Activated naive CD4-positive, alpha-beta T cell treated with anti-CD3 and anti-CD28 coated beads, Interleukin-2, amount 10 ng/mL, durations not matched to agents 5 hours and 36 hours (primary cell): Measurements from ENCODE around the gene CD200R1L. TPM values are rescaled to one million over a fixed set of nuclear protein-coding genes. Genes with fewer than 3 reads are reported as not detected.

Experiments used
- total RNA-seq, 2 experiments: library from RNA; stranded (reverse); gene quantifications; one replicate each; pipeline ENCODE4 v1.2.3, GENCODE V29; 2021

The CD200R1L gene
- total RNA-seq: not detected

GRCh38 chr3:112846764-112847163 is at the start of gene CD200R1L:
TSS of gene CD200R1L (minus strand) at chr3:112846864. CDS start at chr3:112829367, 17,497 bp downstream.

Other genes starting within 250 kb of the CD200R1L start
- under 1 TPM in 1 of 2 experiments, not detected in 1; 0.29 TPM for gene CCDC80, start 205.7 kb downstream of the CD200R1L start, total RNA-seq
- 1 to 10 TPM; 6.7 to 7.7 TPM for gene CD200R1, start 128.2 kb upstream of the CD200R1L start, total RNA-seq
- gene GTPBP8, start 144.1 kb upstream of the CD200R1L start, total RNA-seq: 10 to 100 TPM; 23.6 to 26.5 TPM